B cell (primary cell): Measurements from ENCODE around the gene TMPRSS13. TPM values are rescaled to one million over a fixed set of nuclear protein-coding genes. Genes with fewer than 3 reads are reported as not detected.

Experiments
- ATAC-seq: fragments of 200-7000 bp; cut with Tn5 transposase; one replicate; pipeline ENCODE4 v1.10.0; 2021; ENCODE audit warnings: low read depth, mild to moderate bottlenecking, moderate number of reproducible peaks, moderate library complexity
- CTCF ChIA-PET: fragments of 350-600 bp; sonication (Branson Sonifier 250); formaldehyde crosslinking; loops from one replicate; lab custom pipeline; 2021; ENCODE audit warnings: antibody characterized with exemption, inconsistent platforms; lab: Charles Lee
- POLR2A ChIA-PET: fragments of 350-600 bp; sonication (Branson Sonifier 250); formaldehyde crosslinking; loops from one replicate; lab custom pipeline; 2021; ENCODE audit warnings: antibody characterized with exemption; lab: Charles Lee
- DNase-seq: peaks from one replicate; pipeline ENCODE4 v3.0.0; 2013
- H2AFZ ChIP-seq: 2 replicates; pipeline ENCODE4 v1.6.1; 2012; ENCODE audit warnings: mild to moderate bottlenecking, low read depth, low read length; ENCODE audit not compliant: insufficient read depth, poor library complexity, severe bottlenecking
- H3K27ac ChIP-seq, 2 donors: 1 replicate in 1 of 2; 2 replicates in 1 of 2; pipeline ENCODE4 v1.5.1; 2012 to 2013; ENCODE audit warnings: low read length in 2 of 2, mild to moderate bottlenecking in 2 of 2, moderate library complexity in 1 of 2
- H3K27me3 ChIP-seq, 4 experiments: fragments of 200-600 bp in 1 of 4; sonication (generic) in 1 of 4; replicated peaks in 1 of 4; 1 replicate in 2 of 4; 2 replicates in 2 of 4; pipeline versions ENCODE4 v1.6.1 to v1.7.0; 2013 to 2016; ENCODE audit warnings: low read length in 3 of 4, mild to moderate bottlenecking in 2 of 4, mixed read lengths in 1 of 4, moderate library complexity in 1 of 4; ENCODE audit not compliant: insufficient read depth in 4 of 4, control insufficient read depth in 3 of 4; ENCODE audit errors: control extremely low read depth in 1 of 4
- H3K36me3 ChIP-seq, 2 experiments: replicated peaks in 1 of 2; 1 replicate in 1 of 2; 2 replicates in 1 of 2; pipeline versions ENCODE4 v1.6.1 to v1.7.1; 2013; ENCODE audit warnings: low read length in 1 of 2; ENCODE audit not compliant: insufficient read depth in 2 of 2, control insufficient read depth in 1 of 2; ENCODE audit errors: control extremely low read depth in 1 of 2, extremely low read depth in 1 of 2
- H3K4me1 ChIP-seq, 2 donors: fragments of 200-600 bp in 1 of 2; sonication (generic) in 1 of 2; 1 replicate in 1 of 2; 2 replicates in 1 of 2; pipeline versions ENCODE4 v1.5.1 to v1.6.1; 2013 to 2017; ENCODE audit warnings: low read length in 2 of 2; ENCODE audit not compliant: control insufficient read depth in 2 of 2, insufficient read depth in 2 of 2
- H3K4me2 ChIP-seq: replicated peaks from 2 replicates; pipeline ENCODE3; 2012; ENCODE audit warnings: mild to moderate bottlenecking, low read depth, low read length; ENCODE audit not compliant: poor library complexity, severe bottlenecking
- H3K4me3 ChIP-seq, 5 experiments: fragments of 200-600 bp in 1 of 5; sonication (generic) in 1 of 5; 1 replicate in 3 of 5; 2 replicates in 2 of 5; pipeline versions ENCODE4 v1.5.1 to v1.7.0; 2011 to 2016; ENCODE audit warnings: low read length in 4 of 5, mild to moderate bottlenecking in 4 of 5, low read depth in 2 of 5, control low read depth in 1 of 5, moderate library complexity in 1 of 5; ENCODE audit not compliant: insufficient read depth in 1 of 5; ENCODE audit errors: control extremely low read depth in 1 of 5, extremely low read depth in 1 of 5
- H3K79me2 ChIP-seq: fragments of 200-600 bp; sonication (generic); one replicate; pipeline ENCODE4 v1.6.0; 2016; ENCODE audit warnings: low read length; ENCODE audit not compliant: control insufficient read depth, insufficient read depth
- H3K9ac ChIP-seq: fragments of 200-600 bp; sonication (generic); 2 replicates; pipeline ENCODE4 v1.6.1; 2017; ENCODE audit warnings: mild to moderate bottlenecking, low read length, moderate library complexity
- H3K9me3 ChIP-seq, 3 donors: one replicate each; pipeline versions ENCODE4 v1.6.1 to v1.7.1; 2013; ENCODE audit warnings: low read length in 2 of 3; ENCODE audit not compliant: control insufficient read depth in 2 of 3, insufficient read depth in 1 of 3; ENCODE audit errors: control extremely low read depth in 1 of 3
- H4K20me1 ChIP-seq: 2 replicates; pipeline ENCODE4 v1.6.0; 2012; ENCODE audit warnings: mild to moderate bottlenecking, low read length; ENCODE audit not compliant: insufficient read depth, control insufficient read depth, poor library complexity, severe bottlenecking
- H3K27ac Mint-ChIP-seq: one replicate; pipeline ENCODE4 v1.8.0; 2021; ENCODE audit warnings: mixed read lengths
- H3K27me3 Mint-ChIP-seq: one replicate; pipeline ENCODE4 v1.8.0; 2021; ENCODE audit warnings: mixed read lengths
- H3K4me1 Mint-ChIP-seq: one replicate; pipeline ENCODE4 v1.8.0; 2021; ENCODE audit warnings: mixed read lengths
- H3K4me3 Mint-ChIP-seq: one replicate; pipeline ENCODE4 v1.8.0; 2021; ENCODE audit warnings: mixed read lengths
- H3K9me3 Mint-ChIP-seq: one replicate; pipeline ENCODE4 v1.8.0; 2022; ENCODE audit warnings: mixed read lengths; ENCODE audit not compliant: insufficient read depth
- CTCF ChIP-seq: fragments of 200-600 bp; IDR thresholded peaks from one replicate; pipeline ENCODE4 v1.8.0; 2022; ENCODE audit warnings: antibody characterized with exemption, mild to moderate bottlenecking
- EZH2 ChIP-seq: IDR thresholded peaks from 2 replicates; pipeline ENCODE4 v1.6.1; 2012; ENCODE audit warnings: borderline replicate concordance, low read depth, mild to moderate bottlenecking, moderate library complexity, low read length; ENCODE audit not compliant: insufficient read depth, poor library complexity, severe bottlenecking
- WGBS: methylation state at CpG from one replicate; pipeline ENCODE4 v1.1.5; 2013; ENCODE audit warnings: missing lambda C conversion rate; ENCODE audit not compliant: insufficient coverage; 5-methylcytosine and 5-hydroxymethylcytosine counted together
- intact Hi-C: fragments of 100-400 bp; cut with micrococcal nuclease; formaldehyde crosslinking; loops from one replicate; pipeline ENCODE4 v1.10.0; 2022
- polyA plus RNA-seq: library from polyadenylated mRNA; depleted of rRNA; stranded (reverse); fragments of >200 nt; gene quantifications from 2 replicates; pipeline ENCODE4 v1.2.3, GENCODE V29; 2012
- total RNA-seq, 2 donors: library from RNA; stranded (reverse); fragments of 120-200 nt in 1 of 2; gene quantifications; 1 replicate in 1 of 2; 2 replicates in 1 of 2; pipeline versions ENCODE4 v1.2.3 to v1.2.4, GENCODE V29; 2013 to 2022

The TMPRSS13 gene
- total and polyA plus RNA-seq, 2 donors (not counting 1 experiment from before 2014, with no cell fraction given), result 2.4 to 8.0 TPM

GRCh38 chr11:117914991-117915618 lies 14.1 kb downstream of the TMPRSS13 start:
- ChIA-PET POLR2A (no interaction called here), CTCF (interaction anchor here (1.5 kb wide), 1 partner anchor 107 kb away, joined by 4 read pairs; no protein-coding TSS in a partner anchor)
- intact Hi-C loops, result no loop called here
- H3K79me2 ChIP-seq, result no peaks in the 10 kb centered on the region
- no peak overlapping the region for H3K27ac ChIP-seq
- WGBS, result 73% methylated on average over 9 of the region's 10 CpGs
- H2AFZ ChIP-seq, result no peak overlapping the region
- no peaks in the 10 kb centered on the region for H4K20me1 ChIP-seq
- peaks cover 13% of the 10 kb centered on the region in 2 donors for H3K4me1 ChIP-seq
- no peaks in the 10 kb centered on the region for H3K9me3 ChIP-seq
- ATAC-seq (no peak), DNase-seq (no peak)
- no peaks in the 10 kb centered on the region for H3K36me3 ChIP-seq
- no peak for TF ChIP-seq EZH2
- no peak for TF ChIP-seq CTCF
- no peaks in the 10 kb centered on the region for H3K9me3 Mint-ChIP-seq
- no peak overlapping the region for H3K9ac ChIP-seq
- H3K4me3 Mint-ChIP-seq, result no peak overlapping the region
- H3K4me1 Mint-ChIP-seq, result peaks cover 10% of the 10 kb centered on the region
- no peak overlapping the region for H3K27ac Mint-ChIP-seq
- no peak overlapping the region for H3K4me3 ChIP-seq
- no peak overlapping the region for H3K4me2 ChIP-seq
- H3K27me3 ChIP-seq, result no peaks in the 10 kb centered on the region
- peaks cover 6% of the 10 kb centered on the region for H3K27me3 Mint-ChIP-seq

DNA sequence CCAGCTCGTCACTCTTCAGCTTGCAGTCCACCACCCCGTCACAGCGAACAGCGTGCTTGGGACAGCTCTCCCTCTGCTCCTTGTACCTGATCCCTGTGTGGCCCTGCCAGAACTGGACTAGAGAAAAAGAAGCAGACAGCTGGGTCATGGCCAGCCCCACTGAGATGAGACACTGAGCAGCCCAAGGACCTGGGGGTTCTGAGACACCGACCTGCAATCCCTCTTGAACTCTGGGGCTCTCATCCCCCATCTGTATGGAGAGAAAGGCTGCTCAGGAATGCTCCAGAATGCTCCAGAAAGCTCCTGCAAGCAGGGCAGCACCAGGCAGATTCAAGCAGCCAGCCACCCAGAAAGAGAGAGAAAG lies 14.8 kb downstream of the TMPRSS13 start:
- POLR2A ChIA-PET, result interaction anchor here (0.6 kb wide), 1 partner anchor 104 kb away, joined by 3 read pairs; no protein-coding TSS in a partner anchor

More for the DNA sequence above, 14.8 kb downstream of the TMPRSS13 start:
- Histone ChIP-seq H3K4me3 (no peak overlapping the region), H3K27ac (no peak overlapping the region), H3K9me3 (no peaks in the 10 kb centered on the region), H3K4me1 (peaks cover 5 to 6% of the 10 kb centered on the region in 2 donors), H2AFZ (no peak overlapping the region), H4K20me1 (no peaks in the 10 kb centered on the region), H3K27me3 (no peaks in the 10 kb centered on the region), H3K36me3 (no peaks in the 10 kb centered on the region), H3K79me2 (no peaks in the 10 kb centered on the region), H3K9ac (no peak overlapping the region), H3K4me2 (no peak overlapping the region)
- Mint-ChIP-seq H3K27ac (no peak overlapping the region), H3K27me3 (peaks cover 6% of the 10 kb centered on the region), H3K9me3 (no peaks in the 10 kb centered on the region), H3K4me1 (peaks cover 3% of the 10 kb centered on the region), H3K4me3 (no peak overlapping the region)
- ATAC-seq (no peak), DNase-seq (no peak)
- intact Hi-C loops, result no loop called here
- TF ChIP-seq CTCF (no peak), EZH2 (no peak)
- WGBS, result 99% methylated on average over 4 of the region's 5 CpGs
- CTCF ChIA-PET, result interaction anchor here (1.5 kb wide), 1 partner anchor 107 kb away, joined by 4 read pairs; no protein-coding TSS in a partner anchor
